ENCODE results near the gene CCDC110. TPM values are rescaled to one million over a fixed set of nuclear protein-coding genes. Genes with fewer than 3 reads are reported as not detected.
A peak's percentile ranks its signal among the peaks of the same experiment; 100 is the strongest.

The CCDC110 gene
- total RNA-seq, 1 experiment from 2014 or later = 0.98 TPM

DNA sequence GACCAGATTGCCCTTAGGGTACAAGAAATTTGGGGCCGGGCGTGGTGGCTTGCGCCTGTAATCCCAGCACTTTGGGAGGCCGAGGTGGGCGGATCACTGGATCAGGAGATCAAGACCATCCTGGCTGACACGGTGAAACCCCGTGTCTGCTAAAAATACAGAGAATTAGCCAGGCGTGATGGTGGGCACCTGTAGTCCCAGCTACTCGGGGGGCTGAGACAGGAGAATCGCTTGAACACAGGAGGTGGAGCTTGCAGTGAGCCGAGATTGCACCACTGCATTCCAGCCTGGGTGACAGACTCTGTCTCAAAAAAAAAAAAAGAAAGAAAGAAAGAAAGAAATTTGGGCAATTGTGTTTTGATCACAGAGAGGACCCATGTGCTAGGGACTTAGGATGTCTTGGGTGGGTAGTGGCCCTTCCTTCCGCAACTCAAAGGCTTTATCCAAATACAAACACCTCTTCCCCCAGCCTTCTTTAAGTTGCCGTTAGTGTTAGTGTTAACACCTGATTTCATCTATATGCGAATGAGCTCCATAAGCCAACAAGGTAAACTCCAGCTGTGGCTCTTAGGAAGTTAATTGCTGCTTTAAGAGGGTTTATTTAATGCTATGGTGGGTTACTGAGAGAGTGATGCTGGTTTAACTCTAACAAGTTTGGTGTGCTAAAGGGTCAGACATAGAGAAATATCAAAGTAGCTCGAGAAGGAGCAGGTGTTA is 8.6 kb upstream of the CCDC110 start:
- in situ Hi-C loops (cut with HindIII; ENCODE audit: low pct_unique_long_range_greater_than_20kb, low sequenced_read_pairs) = no loop called here

DNA sequence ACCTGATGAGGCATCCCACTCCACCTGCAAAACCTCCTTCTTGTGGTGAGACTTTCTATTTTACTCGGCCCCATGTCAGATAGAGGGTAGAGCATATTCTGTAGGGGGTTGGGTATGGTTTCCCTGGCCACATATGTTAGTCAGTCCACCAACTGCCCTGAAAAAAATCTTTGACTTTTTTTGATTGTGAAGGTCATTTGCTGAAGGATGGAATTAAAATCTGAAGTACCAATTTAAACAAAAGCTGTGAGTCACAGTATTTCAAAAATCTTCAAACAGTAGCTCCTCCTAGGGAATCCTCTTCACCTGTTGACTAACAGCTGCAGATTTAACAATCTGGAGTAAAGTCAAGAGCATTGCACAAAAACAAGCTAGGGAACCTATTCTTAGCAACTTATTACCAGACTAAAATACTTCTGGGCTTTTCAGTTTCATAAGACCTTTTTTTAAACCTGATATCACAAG is 8.0 kb upstream of the CCDC110 start:
- in situ Hi-C loops (cut with HindIII; ENCODE audit: low pct_unique_long_range_greater_than_20kb, low sequenced_read_pairs) = no loop called here
- DNase-seq (ENCODE audit: low read depth) = no peak

More for the DNA sequence above, 8.6 kb upstream of the CCDC110 start:
- DNase-seq (ENCODE audit: low read depth) = no peak

DNA sequence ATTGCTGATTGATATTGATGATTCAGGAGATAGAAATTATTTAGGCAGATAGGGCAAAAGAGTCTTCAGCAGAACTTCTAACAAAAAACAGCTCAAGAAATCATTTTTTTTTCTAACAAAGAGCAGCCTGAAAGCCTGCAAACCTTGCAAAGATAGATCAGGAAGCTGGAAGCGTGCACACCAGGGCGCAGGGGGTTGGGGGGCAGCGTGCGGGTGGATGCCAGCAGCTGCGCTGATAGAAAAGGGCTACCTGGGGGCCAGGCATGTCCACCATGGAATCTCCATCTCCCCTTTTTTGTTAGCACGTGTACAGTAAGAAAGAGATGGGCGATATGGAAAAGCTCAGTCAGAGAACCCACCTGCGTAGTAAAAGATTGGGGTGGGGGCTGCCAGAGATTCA is 1.7 kb upstream of the CCDC110 start:
- in situ Hi-C loops (cut with HindIII; ENCODE audit: low pct_unique_long_range_greater_than_20kb, low sequenced_read_pairs) = no loop called here
- no peak for DNase-seq (ENCODE audit: low read depth)

DNA sequence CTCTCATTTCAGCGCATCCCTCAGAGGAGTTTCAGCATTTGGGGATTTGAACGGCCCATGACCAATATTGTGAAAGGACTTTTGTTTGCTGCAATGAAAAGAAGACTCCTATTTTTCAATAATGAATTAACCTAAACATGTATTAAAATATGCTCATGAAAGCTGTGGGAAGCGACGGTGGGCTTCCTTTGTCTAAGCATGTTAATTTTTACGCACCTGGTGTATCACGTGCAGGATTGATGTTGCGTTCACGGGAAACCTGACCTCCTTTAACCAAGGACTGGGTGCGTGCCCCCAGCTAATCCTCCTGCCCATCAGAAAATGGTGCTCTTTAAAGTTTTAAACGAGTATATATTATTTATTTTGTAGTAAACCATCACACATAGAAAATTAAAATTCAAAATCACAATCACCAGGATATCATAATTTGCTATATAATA is 590 bp upstream of the CCDC110 start:
- in situ Hi-C loops (cut with HindIII; ENCODE audit: low pct_unique_long_range_greater_than_20kb, low sequenced_read_pairs) = no loop called here
- DNase-seq (ENCODE audit: low read depth) = no peak

DNA sequence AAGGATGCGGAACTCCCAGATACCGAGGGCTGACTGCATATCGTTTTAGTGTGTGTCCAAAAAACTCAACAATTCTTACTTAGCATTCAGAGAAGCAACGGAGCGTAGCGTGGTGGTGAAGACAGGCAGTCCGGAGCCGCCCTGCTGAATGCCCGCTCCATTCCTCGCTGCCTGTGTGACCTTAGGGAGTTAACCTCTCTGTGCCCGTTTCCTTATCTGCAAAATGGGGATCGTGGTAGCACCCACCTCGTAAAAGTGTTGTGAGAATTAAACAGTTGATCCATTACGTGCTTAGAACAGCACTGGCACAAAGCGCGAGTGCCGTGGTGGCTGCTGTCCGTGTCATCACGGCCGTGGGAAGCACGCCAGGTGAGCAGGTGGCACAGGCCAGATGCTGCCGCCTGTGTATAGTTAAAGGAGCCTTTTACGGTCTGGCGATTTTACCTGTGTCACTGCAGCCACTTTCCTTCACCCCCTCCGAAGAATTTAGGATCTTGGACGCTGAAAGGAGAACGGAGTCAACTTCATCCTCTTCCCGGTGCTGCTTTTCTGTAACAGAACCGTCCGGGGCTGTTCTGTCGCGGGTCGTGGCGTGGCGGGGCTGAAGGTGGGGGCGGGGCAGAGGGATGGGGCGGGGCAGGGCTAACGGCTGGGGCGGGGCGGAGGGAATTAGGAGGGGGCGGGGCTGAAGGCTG is 885 bp downstream of the CCDC110 start:
- in situ Hi-C loops (cut with HindIII; ENCODE audit: low pct_unique_long_range_greater_than_20kb, low sequenced_read_pairs) = no loop called here
- DNase-seq (ENCODE audit: low read depth) = peak; percentile 59

DNA sequence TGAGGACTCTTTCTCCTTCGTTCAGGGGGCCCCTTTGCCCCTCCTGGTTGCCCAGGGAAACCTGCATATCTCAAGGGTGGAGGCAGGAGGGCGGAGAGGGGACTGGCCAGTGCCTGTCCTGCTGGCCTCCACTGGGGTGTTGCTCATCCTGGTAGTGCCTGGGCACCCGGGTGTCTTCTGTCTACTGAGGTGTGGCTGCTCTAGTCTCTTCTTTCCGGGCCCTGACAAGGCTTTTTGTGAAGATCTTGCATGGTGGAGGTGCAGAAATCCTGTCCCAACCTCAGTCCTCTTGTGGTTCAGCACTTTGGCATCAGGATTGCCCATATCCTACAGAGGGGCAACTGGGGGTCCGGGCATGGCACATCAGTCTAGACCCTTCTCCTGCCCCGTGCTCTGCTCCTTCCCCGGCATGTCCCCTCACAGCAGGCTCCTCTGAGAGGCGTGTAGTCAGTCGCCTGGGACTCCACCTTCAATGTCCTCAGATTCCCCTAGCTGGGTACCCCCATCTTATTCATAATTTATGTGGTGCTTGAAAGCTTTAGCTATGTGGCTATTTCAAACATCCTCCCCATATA is 1.9 kb downstream of the CCDC110 start:
- in situ Hi-C loops (cut with HindIII; ENCODE audit: low pct_unique_long_range_greater_than_20kb, low sequenced_read_pairs) = no loop called here
- no peak for DNase-seq (ENCODE audit: low read depth)

DNA sequence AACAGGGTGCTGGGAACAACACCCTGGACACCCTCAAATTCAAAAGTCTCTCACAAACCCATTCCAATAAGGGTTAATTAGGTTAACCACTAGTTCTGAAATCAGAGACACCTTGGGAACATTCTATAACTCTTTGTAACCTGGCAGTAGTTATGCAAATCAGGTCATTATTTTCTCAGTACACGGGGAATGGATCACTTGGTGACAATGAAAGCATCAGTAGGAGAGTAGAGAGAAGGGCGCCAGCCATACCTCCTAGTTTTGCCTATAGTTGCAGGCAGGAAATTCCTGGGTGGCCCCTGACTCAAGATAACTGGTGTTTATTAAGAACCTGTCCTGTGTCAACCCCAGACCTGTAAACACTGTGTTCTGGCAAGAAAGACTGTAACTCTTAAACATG is 2.5 kb downstream of the CCDC110 start:
- no peak for DNase-seq (ENCODE audit: low read depth)
- in situ Hi-C loops (cut with HindIII; ENCODE audit: low pct_unique_long_range_greater_than_20kb, low sequenced_read_pairs) = no loop called here

DNA sequence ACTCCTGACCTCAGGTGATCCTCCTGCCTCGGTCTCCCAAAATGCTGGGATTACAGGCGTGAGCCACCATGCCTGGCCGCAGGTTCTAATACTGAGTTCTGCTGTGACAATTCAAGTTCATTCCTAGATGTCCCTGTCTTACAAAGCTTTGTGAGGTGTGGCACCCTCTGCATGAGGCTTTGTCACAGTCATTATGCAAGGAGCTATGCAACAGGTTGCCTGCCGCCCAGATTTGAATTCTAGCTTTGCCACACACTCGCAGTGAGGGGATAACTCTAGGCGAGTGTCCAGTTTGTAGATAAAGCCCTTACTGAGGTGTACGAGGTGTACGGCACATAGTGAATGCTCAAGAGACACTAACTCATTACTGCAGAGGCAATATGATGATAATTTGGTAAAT is 3.5 kb downstream of the CCDC110 start:
- in situ Hi-C loops (cut with HindIII; ENCODE audit: low pct_unique_long_range_greater_than_20kb, low sequenced_read_pairs) = no loop called here
- no peak for DNase-seq (ENCODE audit: low read depth)

DNA sequence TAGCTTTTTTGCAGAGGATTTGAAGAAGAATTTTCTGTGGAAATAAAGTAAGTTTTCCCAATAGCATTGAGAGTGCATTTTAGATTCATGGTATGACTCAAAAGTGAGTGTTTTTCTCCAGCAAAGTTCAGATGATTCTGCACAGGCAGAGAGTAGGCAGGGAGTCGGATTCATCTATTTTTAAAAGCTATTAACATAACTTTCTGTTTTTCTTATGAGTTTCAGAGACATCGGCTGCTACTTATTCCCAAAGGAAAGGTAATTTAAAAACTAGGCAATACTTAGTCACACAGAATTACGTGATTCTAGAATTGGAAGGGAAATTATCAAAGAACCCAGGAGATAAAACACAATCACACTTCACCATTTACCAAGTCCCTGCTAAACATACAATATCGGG is 4.4 kb downstream of the CCDC110 start:
- in situ Hi-C loops (cut with HindIII; ENCODE audit: low pct_unique_long_range_greater_than_20kb, low sequenced_read_pairs) = no loop called here
- no peak for DNase-seq (ENCODE audit: low read depth)

DNA sequence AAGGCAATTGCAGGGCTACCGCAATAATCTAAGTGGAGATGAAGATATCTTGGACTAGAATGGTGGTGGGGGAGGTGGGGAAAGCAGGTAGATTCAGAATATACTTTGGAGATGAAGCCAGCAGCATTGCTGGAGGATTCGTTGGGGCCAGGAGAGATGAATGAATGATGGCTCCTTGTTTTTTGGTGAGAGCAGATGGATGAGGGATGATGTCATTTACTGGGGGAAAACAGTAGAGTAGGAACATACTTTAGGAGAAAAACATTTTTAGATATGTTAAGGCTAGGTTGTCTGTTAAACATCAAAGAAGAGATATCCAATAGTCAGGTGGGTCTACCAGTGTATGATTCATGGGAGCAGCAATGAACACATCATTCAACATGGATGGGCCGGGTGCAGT is 5.8 kb downstream of the CCDC110 start:
- no peak for DNase-seq (ENCODE audit: low read depth)
- in situ Hi-C loops (cut with HindIII; ENCODE audit: low pct_unique_long_range_greater_than_20kb, low sequenced_read_pairs) = no loop called here

DNA sequence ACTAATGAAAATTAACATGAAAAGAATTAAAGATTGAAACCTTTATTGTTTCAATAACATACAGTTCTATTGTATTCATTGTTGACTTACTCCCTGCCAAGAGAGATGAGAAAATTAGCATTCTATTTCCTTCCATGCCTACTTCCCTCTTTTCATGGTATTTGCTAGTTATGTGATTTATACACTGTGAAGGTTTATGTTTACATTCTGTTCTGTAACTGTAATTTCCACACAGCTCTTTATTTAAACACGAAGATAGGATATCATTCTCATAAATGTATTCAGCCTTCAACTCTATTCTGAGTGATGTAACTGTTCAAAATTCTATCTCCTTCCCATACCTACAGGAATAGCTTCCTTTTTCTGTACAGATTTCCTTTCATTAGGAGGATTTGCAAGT is 6.6 kb downstream of the CCDC110 start:
- DNase-seq (ENCODE audit: low read depth) = no peak
- in situ Hi-C loops (cut with HindIII; ENCODE audit: low pct_unique_long_range_greater_than_20kb, low sequenced_read_pairs) = no loop called here

DNA sequence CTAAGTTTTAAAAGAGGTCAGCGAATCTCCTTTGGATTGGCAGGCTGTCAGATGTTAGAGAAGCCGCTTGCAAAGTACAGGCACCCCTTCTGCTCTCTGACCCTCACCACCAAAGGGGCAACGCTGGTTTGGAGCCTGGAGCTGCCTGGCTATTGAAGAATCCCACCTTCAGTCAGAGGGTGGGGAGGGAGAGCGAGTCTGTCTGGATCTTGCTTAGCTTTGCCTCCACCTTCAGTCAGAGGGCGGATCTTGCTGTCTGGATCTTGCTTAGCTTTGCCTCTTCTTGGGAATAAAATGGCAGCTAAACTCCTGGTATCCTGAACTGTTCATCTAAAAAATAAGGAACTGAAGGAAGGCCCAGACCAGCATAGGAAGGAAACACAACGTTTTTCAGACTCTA is 7.3 kb downstream of the CCDC110 start:
- DNase-seq (ENCODE audit: low read depth) = no peak

DNA sequence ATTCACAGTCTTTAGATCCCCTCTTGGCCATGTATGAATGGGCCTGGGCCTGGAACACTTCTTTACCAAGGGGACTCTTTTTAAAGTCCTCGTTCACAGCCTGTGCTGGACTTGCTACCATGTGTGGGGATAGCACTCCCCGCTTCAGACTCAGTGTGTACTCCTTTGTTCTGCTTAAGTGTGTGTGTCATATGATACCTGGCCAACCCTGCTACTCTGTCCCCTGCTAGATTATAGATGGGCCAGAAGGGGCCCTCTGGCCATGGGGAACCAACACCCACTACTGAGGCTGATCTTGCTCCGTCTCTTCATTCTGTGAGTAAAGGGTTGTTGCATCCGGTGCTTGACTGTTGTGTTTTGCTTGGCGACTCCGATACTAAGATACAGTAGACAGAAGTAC is 8.0 kb downstream of the CCDC110 start:
- in situ Hi-C loops (cut with HindIII; ENCODE audit: low pct_unique_long_range_greater_than_20kb, low sequenced_read_pairs) = no loop called here
- no peak for DNase-seq (ENCODE audit: low read depth)

More for the DNA sequence above, 7.3 kb downstream of the CCDC110 start:
- in situ Hi-C loops (cut with HindIII; ENCODE audit: low pct_unique_long_range_greater_than_20kb, low sequenced_read_pairs) = no loop called here

DNA sequence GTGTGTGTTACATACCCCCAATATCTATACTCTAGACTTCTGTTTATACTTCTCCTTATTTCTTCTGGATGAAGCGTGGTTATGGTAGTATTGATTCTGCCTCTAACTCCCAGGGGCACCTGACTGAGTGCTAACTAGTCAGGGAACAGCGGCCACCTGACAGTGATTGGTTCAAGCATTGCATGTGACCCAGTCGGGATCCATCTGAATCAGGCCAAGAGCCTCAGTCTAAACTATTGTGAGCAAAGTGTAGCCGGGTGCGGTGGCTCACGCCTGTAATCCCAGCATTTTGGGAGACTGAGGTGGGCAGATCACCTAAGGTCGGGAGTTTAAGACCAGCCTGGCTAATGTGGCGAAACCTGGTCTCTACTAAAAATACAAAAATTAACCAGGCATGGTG is 10.0 kb downstream of the CCDC110 start:
- DNase-seq (ENCODE audit: low read depth) = no peak
- in situ Hi-C loops (cut with HindIII; ENCODE audit: low pct_unique_long_range_greater_than_20kb, low sequenced_read_pairs) = no loop called here

DNA sequence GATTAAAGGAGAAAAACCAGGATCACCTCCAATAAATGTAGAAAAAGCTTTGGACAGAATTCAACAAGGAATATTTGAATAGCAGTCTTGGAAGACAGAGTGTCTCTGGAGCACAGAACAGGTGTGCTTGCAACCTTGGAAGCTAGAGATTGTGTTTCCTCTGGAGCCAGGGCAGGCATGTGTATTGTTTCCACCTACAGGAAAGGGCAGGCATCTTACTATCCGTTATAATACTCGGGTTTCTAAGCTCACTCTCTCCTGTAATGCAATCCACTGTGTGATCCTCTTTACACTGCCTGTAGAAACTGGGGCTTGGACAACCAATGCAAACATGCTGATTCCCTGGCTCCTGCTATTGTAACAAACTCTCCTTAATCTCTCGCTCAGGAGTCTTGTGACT is 14.4 kb downstream of the CCDC110 start:
- in situ Hi-C loops (cut with HindIII; ENCODE audit: low pct_unique_long_range_greater_than_20kb, low sequenced_read_pairs) = no loop called here
- no peak for DNase-seq (ENCODE audit: low read depth)

DNA sequence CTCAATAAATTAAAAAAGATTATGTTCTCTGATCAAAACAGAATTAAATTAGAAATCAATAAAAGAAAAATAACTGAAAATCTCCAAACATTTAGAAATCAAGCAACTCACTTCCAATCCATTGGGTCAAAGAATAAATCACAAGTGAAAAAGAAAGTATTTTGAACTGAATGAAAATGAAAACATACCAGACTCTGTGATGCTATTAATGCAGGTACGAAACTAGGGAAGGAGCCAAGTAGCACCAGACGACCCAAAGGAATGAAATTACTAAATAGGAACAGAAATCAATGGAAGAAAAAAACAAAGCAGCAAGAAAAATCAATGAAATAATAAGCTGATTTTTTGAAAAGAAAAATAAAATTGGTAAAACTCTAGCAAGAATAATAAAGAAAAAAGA is 15.4 kb downstream of the CCDC110 start:
- no peak for DNase-seq (ENCODE audit: low read depth)
- in situ Hi-C loops (cut with HindIII; ENCODE audit: low pct_unique_long_range_greater_than_20kb, low sequenced_read_pairs) = no loop called here

DNA sequence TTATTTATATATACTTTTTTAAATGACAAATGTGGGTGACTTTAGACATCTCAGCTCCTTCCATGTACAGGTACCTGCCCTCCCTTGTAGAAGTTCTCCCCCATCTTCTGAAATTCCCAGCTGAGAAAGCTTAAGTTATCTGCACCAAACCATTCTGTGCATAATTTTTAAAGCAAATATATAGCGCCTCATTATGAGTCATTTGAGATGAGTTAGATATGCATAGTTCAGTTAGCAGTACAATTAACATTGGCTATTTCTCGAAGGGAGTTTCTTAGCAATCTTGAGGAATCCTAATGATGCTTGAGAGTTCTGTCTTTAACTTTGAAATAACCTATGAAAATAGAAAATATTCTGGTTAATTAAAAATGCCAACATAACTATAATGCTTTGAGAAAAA is 26.3 kb downstream of the CCDC110 start:
- DNase-seq (ENCODE audit: low read depth) = no peak
- in situ Hi-C loops (cut with HindIII; ENCODE audit: low pct_unique_long_range_greater_than_20kb, low sequenced_read_pairs) = no loop called here

DNA sequence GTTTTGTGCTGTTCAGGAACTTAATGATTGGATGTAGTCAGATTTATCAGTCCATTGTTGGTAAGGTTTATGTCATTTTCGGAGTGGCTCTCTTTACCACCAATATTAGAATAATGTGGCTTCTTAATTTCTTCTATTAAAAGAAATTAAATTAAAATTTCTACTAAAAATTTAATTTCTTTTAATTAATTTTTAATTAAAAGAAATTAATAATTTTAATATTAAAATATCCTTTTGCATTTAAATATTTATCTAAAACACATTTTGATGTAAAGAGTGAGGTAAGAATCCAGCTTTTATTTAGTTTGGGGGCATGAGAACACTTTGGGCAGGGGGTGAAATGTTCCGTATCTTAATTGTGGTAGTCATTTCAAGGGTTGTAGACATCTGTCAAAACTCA is 30.1 kb downstream of the CCDC110 start:
- no peak for DNase-seq (ENCODE audit: low read depth)
- in situ Hi-C loops (cut with HindIII; ENCODE audit: low pct_unique_long_range_greater_than_20kb, low sequenced_read_pairs) = no loop called here

DNA sequence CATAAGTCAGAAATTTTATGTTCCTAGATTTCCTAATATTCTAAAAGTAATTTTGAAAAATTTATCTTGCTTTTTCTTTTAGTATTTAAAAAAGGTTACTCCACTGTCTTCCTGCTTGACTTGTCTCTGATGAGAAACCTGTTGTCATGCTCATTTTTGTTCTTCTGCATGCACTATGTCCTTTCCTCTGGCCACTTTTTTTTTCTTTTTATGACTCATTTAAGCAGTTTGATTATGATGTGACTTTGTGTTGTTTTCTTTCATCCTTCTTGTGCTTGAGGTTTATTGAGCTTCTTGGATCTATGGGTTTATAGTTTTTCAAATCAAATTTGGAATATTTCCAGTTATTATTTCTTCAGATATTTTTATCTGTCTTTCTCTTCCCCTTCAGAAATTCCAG is 33.7 kb downstream of the CCDC110 start:
- no peak for DNase-seq (ENCODE audit: low read depth)
- in situ Hi-C loops (cut with HindIII; ENCODE audit: low pct_unique_long_range_greater_than_20kb, low sequenced_read_pairs) = no loop called here

DNA sequence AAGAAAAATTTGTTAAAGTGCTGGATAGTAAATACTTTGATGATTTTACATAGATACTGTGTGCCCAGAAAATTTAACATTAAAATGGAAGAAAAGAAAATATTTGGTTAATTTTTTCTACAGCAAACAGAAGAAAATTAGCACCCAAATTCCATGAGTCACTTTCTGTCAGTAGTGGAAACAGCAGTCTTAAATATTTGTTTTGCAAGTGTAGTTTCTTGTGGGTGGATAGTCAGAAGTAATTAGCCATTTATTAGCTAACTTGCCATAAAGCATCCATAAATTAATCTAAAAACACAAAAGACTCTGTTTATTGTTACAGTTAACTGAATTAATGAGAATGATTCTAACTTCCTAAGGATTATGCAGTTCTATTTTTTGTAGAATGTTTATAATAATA is 36.1 kb downstream of the CCDC110 start:
- in situ Hi-C loops (cut with HindIII; ENCODE audit: low pct_unique_long_range_greater_than_20kb, low sequenced_read_pairs) = no loop called here
- DNase-seq (ENCODE audit: low read depth) = no peak
